ENCODE results near the gene LRRC71.

LRRC71 gene

DNA sequence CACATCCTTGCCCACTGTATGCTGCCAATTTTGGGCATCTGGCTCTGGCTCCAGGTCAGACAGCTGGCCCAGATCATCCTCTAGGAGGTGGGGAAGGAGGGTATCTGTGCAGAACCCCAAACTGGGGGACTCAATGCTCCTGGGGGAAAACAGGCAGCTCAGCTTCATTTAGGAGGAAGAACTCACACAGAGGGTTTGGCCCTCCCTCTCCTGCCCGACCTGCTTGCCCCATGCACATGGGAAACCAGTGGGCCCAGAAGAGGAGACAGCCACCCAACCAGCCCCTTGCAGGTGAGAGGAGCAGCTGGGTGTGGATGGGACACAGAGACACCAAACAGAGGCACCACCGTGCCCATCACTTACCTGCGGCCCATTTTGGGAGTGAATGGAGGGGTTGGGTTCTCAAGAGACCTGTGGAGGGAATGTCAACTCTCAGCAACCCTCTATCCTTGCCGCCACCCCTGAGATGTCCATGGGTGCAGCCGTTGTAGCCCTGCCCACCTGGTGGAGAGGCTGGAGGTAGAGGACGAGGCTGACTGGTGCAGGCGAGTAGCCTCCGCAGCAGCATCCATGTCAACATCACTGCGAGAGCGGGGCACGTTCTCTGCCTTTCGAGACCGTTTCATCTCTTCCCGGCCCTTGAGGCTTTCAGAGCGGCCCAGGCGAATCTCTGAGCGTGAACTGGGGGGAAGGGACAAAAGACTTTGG, 27.5 kb downstream of the LRRC71 start:
- H3K4me3 ChIP-seq (ENCODE audit: low read depth, low read length), result no peak overlapping the region
- no peak for DNase-seq
- no peak for TF ChIP-seq CTCF (IDR thresholded peaks at IDR 0.05; ENCODE audit: low read depth, low read length)
- H3K36me3 ChIP-seq, result peaks cover 56% of the 10 kb centered on the region
- no peaks in the 10 kb centered on the region for H3K9me3 ChIP-seq
- no peaks in the 10 kb centered on the region for H3K4me1 ChIP-seq
- no peaks in the 10 kb centered on the region for H3K27me3 ChIP-seq

DNA sequence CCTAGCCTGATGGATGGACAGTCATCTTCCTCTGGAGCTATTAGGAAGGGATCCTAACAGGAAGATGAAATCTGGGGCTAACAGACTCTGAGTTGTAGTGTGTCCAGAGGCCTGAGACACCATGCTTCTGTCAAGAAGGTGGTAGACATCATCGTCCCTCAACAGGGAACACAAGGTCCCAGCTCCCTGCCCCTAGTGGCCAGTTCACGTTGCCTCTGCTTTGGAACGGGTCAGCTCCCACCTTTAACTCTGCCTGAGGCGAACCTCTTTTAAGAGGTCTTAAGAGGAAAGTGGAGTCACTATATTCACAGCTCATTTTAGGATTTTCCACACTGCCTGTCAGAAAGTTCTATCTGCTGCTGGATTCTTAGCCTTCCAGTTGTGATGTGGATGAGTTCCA, 28.3 kb downstream of the LRRC71 start:
- Histone ChIP-seq H3K9me3 (no peaks in the 10 kb centered on the region), H3K4me3 (ENCODE audit: low read depth, low read length) (no peak overlapping the region), H3K27me3 (no peaks in the 10 kb centered on the region), H3K4me1 (no peaks in the 10 kb centered on the region), H3K36me3 (peaks cover 51% of the 10 kb centered on the region)
- peak; percentile 36 for TF ChIP-seq CTCF (IDR thresholded peaks at IDR 0.05; ENCODE audit: low read depth, low read length)
- no peak for DNase-seq

- TF ChIP-seq CTCF (IDR thresholded peaks at IDR 0.05; ENCODE audit: low read depth, low read length), result no peak
- no peaks in the 10 kb centered on the region for H3K27me3 ChIP-seq
- DNase-seq, result no peak
- H3K36me3 ChIP-seq, result peaks cover 48% of the 10 kb centered on the region
- no peaks in the 10 kb centered on the region for H3K4me1 ChIP-seq
- no peaks in the 10 kb centered on the region for H3K9me3 ChIP-seq
- H3K4me3 ChIP-seq (ENCODE audit: low read depth, low read length), result no peak overlapping the region
Measured at GRCh38 chr1:156949127-156949526, 28.7 kb downstream of the LRRC71 start.

GRCh38 chr1:156951371-156951770, 30.9 kb downstream of the LRRC71 start:
- Histone ChIP-seq H3K27me3 (no peaks in the 10 kb centered on the region), H3K36me3 (peaks cover 45% of the 10 kb centered on the region)

DNA sequence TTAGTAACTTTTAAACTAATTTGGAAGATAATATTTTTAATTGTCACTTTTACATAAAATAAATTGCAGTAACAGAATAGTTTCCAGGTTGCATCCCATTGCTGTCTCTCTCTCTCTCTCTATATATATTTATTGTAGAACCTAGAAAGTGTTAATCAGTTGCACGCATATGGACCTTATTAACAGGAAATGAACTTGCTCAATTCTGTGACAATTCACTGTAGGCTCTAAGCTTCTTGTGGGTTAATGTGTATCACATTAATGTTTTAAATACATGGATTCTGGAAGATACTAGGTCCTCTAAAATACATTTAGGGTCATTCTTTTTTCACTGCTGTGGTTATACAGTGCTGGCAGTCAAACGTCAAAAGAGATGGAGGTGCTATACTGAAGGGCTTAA, 33.1 kb downstream of the LRRC71 start:
- no peaks in the 10 kb centered on the region for H3K27me3 ChIP-seq
- no peak for TF ChIP-seq CTCF (IDR thresholded peaks at IDR 0.05; ENCODE audit: low read depth, low read length)
- H3K36me3 ChIP-seq, result peaks cover 46% of the 10 kb centered on the region
- no peaks in the 10 kb centered on the region for H3K9me3 ChIP-seq
- no peak for DNase-seq
- H3K4me1 ChIP-seq, result no peaks in the 10 kb centered on the region
- H3K4me3 ChIP-seq (ENCODE audit: low read depth, low read length), result no peak overlapping the region

More at GRCh38 chr1:156951371-156951770, 30.9 kb downstream of the LRRC71 start:
- no peak overlapping the region for H3K4me3 ChIP-seq (ENCODE audit: low read depth, low read length)
- H3K4me1 ChIP-seq, result no peaks in the 10 kb centered on the region
- TF ChIP-seq CTCF (IDR thresholded peaks at IDR 0.05; ENCODE audit: low read depth, low read length), result no peak
- DNase-seq, result no peak
- no peaks in the 10 kb centered on the region for H3K9me3 ChIP-seq

GRCh38 chr1:156956333-156956732, 35.9 kb downstream of the LRRC71 start:
- TF ChIP-seq CTCF (IDR thresholded peaks at IDR 0.05; ENCODE audit: low read depth, low read length), result no peak
- Histone ChIP-seq H3K36me3 (peaks cover 59% of the 10 kb centered on the region), H3K4me3 (ENCODE audit: low read depth, low read length) (no peak overlapping the region), H3K27me3 (no peaks in the 10 kb centered on the region), H3K4me1 (no peaks in the 10 kb centered on the region), H3K9me3 (no peaks in the 10 kb centered on the region)
- no peak for DNase-seq
